Liver (tissue), 9 donors: ENCODE measurements around the gene KCNIP4. TPM values are rescaled to one million over a fixed set of nuclear protein-coding genes. Genes with fewer than 3 reads are reported as not detected.

ENCODE experiments used
- DNase-seq: peaks from one replicate; pipeline ENCODE4 v3.0.0-alpha.2; 2017; ENCODE audit warnings: low spot score
- H3K27ac ChIP-seq, 2 donors: one replicate each; pipeline ENCODE4 v1.7.0; 2013; ENCODE audit warnings: inconsistent platforms in 2 of 2, low read length in 2 of 2, control low read depth in 1 of 2, low read depth in 1 of 2, mild to moderate bottlenecking in 1 of 2
- H3K27me3 ChIP-seq, 4 donors: one replicate each; pipeline versions ENCODE4 v1.6.1 to v1.7.0; 2013; ENCODE audit warnings: low read length in 3 of 4, inconsistent platforms in 1 of 4, mild to moderate bottlenecking in 1 of 4, moderate library complexity in 1 of 4; ENCODE audit not compliant: control insufficient read depth in 4 of 4, insufficient read depth in 4 of 4
- H3K36me3 ChIP-seq, 4 donors: one replicate each; pipeline versions ENCODE4 v1.6.1 to v1.7.0; 2013; ENCODE audit warnings: low read length in 3 of 4, mild to moderate bottlenecking in 3 of 4, low read depth in 1 of 4, moderate library complexity in 1 of 4; ENCODE audit not compliant: control insufficient read depth in 4 of 4, insufficient read depth in 3 of 4
- H3K4me1 ChIP-seq, 4 donors: one replicate each; pipeline versions ENCODE4 v1.6.1 to v1.7.0; 2013; ENCODE audit warnings: low read length in 3 of 4, mild to moderate bottlenecking in 3 of 4, moderate library complexity in 1 of 4; ENCODE audit not compliant: control insufficient read depth in 4 of 4, insufficient read depth in 4 of 4
- H3K4me3 ChIP-seq, 3 donors: one replicate each; pipeline versions ENCODE4 v1.6.1 to v1.7.0; 2013; ENCODE audit warnings: low read length in 3 of 3, control low read depth in 1 of 3, low read depth in 1 of 3, mild to moderate bottlenecking in 1 of 3
- H3K9ac ChIP-seq, 2 donors: one replicate each; pipeline ENCODE4 v1.7.0; 2013; ENCODE audit warnings: low read length in 2 of 2, mild to moderate bottlenecking in 2 of 2, moderate library complexity in 2 of 2, control low read depth in 1 of 2, low read depth in 1 of 2
- H3K9me3 ChIP-seq, 4 donors: one replicate each; pipeline versions ENCODE4 v1.6.1 to v1.7.0; 2013; ENCODE audit warnings: low read length in 3 of 4; ENCODE audit not compliant: control insufficient read depth in 4 of 4
- ATF3 ChIP-seq: IDR thresholded peaks from 2 replicates; pipeline ENCODE4 v1.6.1; 2016; ENCODE audit warnings: antibody characterized with exemption
- CTCF ChIP-seq: fragments of 150-350 bp; IDR thresholded peaks from 2 replicates; pipeline ENCODE4 v1.5.1; 2017; ENCODE audit warnings: improper control_type of control experiment, low read depth, low read length; ENCODE audit not compliant: missing input control
- FOXA1 ChIP-seq: IDR thresholded peaks from 2 replicates; pipeline ENCODE4 v1.6.1; 2016; ENCODE audit warnings: antibody characterized with exemption
- FOXA2 ChIP-seq: IDR thresholded peaks from 2 replicates; pipeline ENCODE4 v1.6.1; 2016; ENCODE audit warnings: antibody characterized with exemption
- GABPA ChIP-seq, 2 donors: IDR thresholded peaks in 1 of 2; conservative IDR thresholded peaks in 1 of 2; 2 replicates each; pipeline ENCODE4 v1.6.1; 2016; ENCODE audit warnings: antibody characterized with exemption in 2 of 2, mild to moderate bottlenecking in 1 of 2, moderate library complexity in 1 of 2
- HNF4A ChIP-seq, 2 donors: conservative IDR thresholded peaks; 2 replicates each; pipeline ENCODE4 v1.6.1; 2016; ENCODE audit warnings: antibody characterized with exemption in 2 of 2, mild to moderate bottlenecking in 2 of 2
- HNF4G ChIP-seq: IDR thresholded peaks from 2 replicates; pipeline ENCODE4 v1.6.1; 2016; ENCODE audit warnings: antibody characterized with exemption
- NR2F2 ChIP-seq: IDR thresholded peaks from 2 replicates; pipeline ENCODE4 v1.6.1; 2016; ENCODE audit warnings: antibody characterized with exemption
- RAD21 ChIP-seq, 2 donors: IDR thresholded peaks; 2 replicates each; pipeline ENCODE4 v1.6.1; 2016; ENCODE audit warnings: antibody characterized with exemption in 2 of 2, mild to moderate bottlenecking in 2 of 2
- REST ChIP-seq: IDR thresholded peaks from 2 replicates; pipeline ENCODE4 v1.6.1; 2016; ENCODE audit warnings: antibody characterized with exemption, mild to moderate bottlenecking
- RXRA ChIP-seq, 2 donors: IDR thresholded peaks; 2 replicates each; pipeline ENCODE4 v1.6.1; 2017 to 2018; ENCODE audit warnings: antibody characterized with exemption in 2 of 2, mild to moderate bottlenecking in 1 of 2
- SP1 ChIP-seq: IDR thresholded peaks from 2 replicates; pipeline ENCODE4 v1.6.1; 2018; ENCODE audit warnings: antibody characterized with exemption, mild to moderate bottlenecking
- YY1 ChIP-seq: IDR thresholded peaks from 2 replicates; pipeline ENCODE4 v1.6.1; 2016; ENCODE audit warnings: antibody characterized with exemption, mild to moderate bottlenecking
- ZBTB33 ChIP-seq: IDR thresholded peaks from 2 replicates; pipeline ENCODE4 v1.6.1; 2016; ENCODE audit warnings: antibody characterized with exemption
- WGBS: extraction: QIAGEN DNeasy Blood & Tissue Kit; methylation state at CpG from one replicate; pipeline ENCODE4 v1.1.7; 2013; 5-methylcytosine and 5-hydroxymethylcytosine counted together
- polyA plus RNA-seq, 2 donors: library from polyadenylated mRNA; stranded (reverse) in 1 of 2; unstranded in 1 of 2; fragments of 200-250 nt in 1 of 2; fragments of >200 nt in 1 of 2; fragmentation: Nextera tagmentation in 1 of 2; extraction: Ambion mirVana in 1 of 2; gene quantifications; one replicate each; pipeline versions ENCODE4 v1.2.1 to v1.2.3, GENCODE V29; 2013 to 2015
- total RNA-seq, 2 donors: library from RNA; depleted of rRNA; stranded (reverse); fragments of >200 nt; gene quantifications; one replicate each; pipeline ENCODE4 v1.2.3, GENCODE V29; 2014
- TF ChIP-seq, protein P1 (sequence below): IDR thresholded peaks from 2 replicates; pipeline ENCODE4 v1.6.1; 2016; ENCODE audit warnings: antibody characterized with exemption
- donor health status: healthy.
- donor health status: healthy.
- donor health status: healthy.
- donor health status: healthy.
- donor health status: healthy.

KCNIP4 gene
- total and polyA plus RNA-seq, 4 donors: 0.08 to 0.14 TPM; not detected in 2

DNA sequence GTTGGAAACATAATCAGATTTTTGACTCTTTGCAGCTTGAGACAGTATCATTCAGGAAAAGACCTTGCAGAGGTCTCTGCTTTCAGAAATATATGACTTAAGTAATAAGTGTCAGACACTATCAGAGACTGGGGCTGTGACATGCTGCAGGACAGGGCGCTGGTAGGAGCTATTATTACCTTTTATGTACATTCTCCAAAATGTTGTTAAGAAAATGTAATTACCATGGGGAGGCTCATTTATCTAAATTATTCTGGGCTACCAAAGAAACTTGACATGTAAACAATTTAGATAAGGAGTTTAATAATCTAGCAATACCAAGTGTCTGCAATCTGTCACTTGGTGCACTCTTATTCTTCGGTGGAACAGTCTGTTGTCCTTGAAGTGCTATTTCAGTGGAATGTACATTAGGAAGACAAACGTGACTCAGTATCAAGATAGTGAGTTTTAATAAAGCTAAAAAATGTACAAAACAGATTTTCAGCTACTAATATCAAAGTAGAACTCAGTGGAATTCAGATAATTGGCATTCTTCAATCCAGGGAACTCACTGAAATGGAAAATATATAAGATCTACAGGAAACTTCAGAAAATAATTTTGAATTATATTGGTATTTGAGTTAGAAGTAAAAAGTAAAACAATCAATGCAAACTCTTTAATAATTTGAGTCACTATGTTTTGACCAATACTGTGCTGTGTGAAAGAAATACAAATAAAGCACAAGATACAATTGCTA is 214.5 kb downstream of the KCNIP4 start:
- DNase-seq: no peak
- H3K4me3 ChIP-seq: no peak overlapping the region
- H3K4me1 ChIP-seq: no peaks in the 10 kb centered on the region
- TF ChIP-seq HNF4G: no peak
- TF ChIP-seq SP1: no peak
- TF ChIP-seq ZBTB33: no peak
- no peak for TF ChIP-seq YY1
- no peak for TF ChIP-seq FOXA2
- no peak for TF ChIP-seq REST
- no peak for TF ChIP-seq NR2F2
- no peak for TF ChIP-seq GABPA (IDR thresholded peaks at IDR 0.05 in 1 of 2, conservative IDR thresholded peaks at IDR 0.05 in 1 of 2)
- TF ChIP-seq RAD21 (IDR thresholded peaks at IDR 0.05): no peak
- TF ChIP-seq FOXA1: no peak
- no peak for TF ChIP-seq CTCF
- no peak for TF ChIP-seq ATF3
- TF ChIP-seq HNF4A (conservative IDR thresholded peaks at IDR 0.05): no peak
- H3K36me3 ChIP-seq: no peaks in the 10 kb centered on the region
- no peaks in the 10 kb centered on the region for H3K9me3 ChIP-seq
- WGBS: 40% methylated on average over 3 of the region's 3 CpGs
- no peak overlapping the region for H3K27ac ChIP-seq
- H3K9ac ChIP-seq: no peak overlapping the region
- H3K27me3 ChIP-seq: peaks cover 0 to 3% (median 0%) of the 10 kb centered on the region in 4 donors

DNA sequence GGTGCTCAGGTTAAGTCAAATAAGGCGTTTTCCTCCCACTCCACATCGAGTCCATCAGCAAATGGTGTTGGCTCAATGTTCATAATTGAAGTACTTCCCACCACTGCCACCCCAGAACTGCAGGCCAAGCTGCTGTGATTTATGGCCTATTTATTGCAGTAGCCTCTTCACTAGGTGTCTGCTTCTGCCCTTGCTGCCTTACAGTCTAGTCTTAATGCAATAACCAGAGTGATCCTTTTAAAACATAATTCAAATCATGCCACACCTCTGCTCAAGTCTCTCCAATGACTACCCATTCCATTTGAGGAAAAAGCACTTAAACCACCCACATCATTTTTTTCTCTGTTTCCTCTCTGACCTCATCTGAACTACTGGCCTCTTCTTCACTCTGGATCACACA is 220.3 kb downstream of the KCNIP4 start:
- Histone ChIP-seq H3K36me3 (no peaks in the 10 kb centered on the region), H3K27me3 (peaks cover 0 to 3% (median 0%) of the 10 kb centered on the region in 4 donors), H3K4me1 (no peaks in the 10 kb centered on the region), H3K4me3 (no peak overlapping the region), H3K9ac (no peak overlapping the region), H3K9me3 (no peaks in the 10 kb centered on the region), H3K27ac (no peak overlapping the region)
- TF ChIP-seq, protein P1, sequence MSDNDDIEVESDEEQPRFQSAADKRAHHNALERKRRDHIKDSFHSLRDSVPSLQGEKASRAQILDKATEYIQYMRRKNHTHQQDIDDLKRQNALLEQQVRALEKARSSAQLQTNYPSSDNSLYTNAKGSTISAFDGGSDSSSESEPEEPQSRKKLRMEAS: no peak
- TF ChIP-seq RXRA (IDR thresholded peaks at IDR 0.05): no peak
- no peak for TF ChIP-seq FOXA2
- no peak for TF ChIP-seq HNF4A (conservative IDR thresholded peaks at IDR 0.05)
- no peak for TF ChIP-seq ZBTB33
- TF ChIP-seq RAD21 (IDR thresholded peaks at IDR 0.05): no peak
- DNase-seq: no peak
- WGBS: 67% methylated on average over 2 of the region's 2 CpGs
